ENCODE results near the gene MAP7D1. TPM values are rescaled to one million over a fixed set of nuclear protein-coding genes. Genes with fewer than 3 reads are reported as not detected.

Gene MAP7D1
- 78.7 TPM for total RNA-seq
- 47.5 TPM for polyA plus RNA-seq (ENCODE audit: insufficient read depth, low read depth, low replicate concordance)
- long read RNA-seq, donor 1, partial matches to known transcripts, result 6 of 6 reads
- long read RNA-seq, donor 1, other reads (novel, unspliced or antisense), result 0 of 6 reads
- long read RNA-seq, donor 2, partial matches to known transcripts, result 0 of 1 reads
- long read RNA-seq, donor 2, other reads (novel, unspliced or antisense), result 0 of 1 reads
- long read RNA-seq, donor 3, partial matches to known transcripts, result 0 of 1 reads
- long read RNA-seq, donor 3, other reads (novel, unspliced or antisense), result 0 of 1 reads
- long read RNA-seq, donor 4, partial matches to known transcripts, result 0 of 3 reads
- long read RNA-seq, donor 4, other reads (novel, unspliced or antisense), result 0 of 3 reads
- long read RNA-seq, donor 5, result 0 reads
- long read RNA-seq, donor 6, result 0 reads
- long read RNA-seq, donor 7, partial matches to known transcripts, result 17 of 44 reads
- long read RNA-seq, donor 7, other reads (novel, unspliced or antisense), result 21 of 44 reads
- long read RNA-seq, donor 8, partial matches to known transcripts, result 18 of 19 reads
- long read RNA-seq, donor 8, other reads (novel, unspliced or antisense), result 0 of 19 reads
- long read RNA-seq, donor 9, result 0 reads
- long read RNA-seq, donor 10, partial matches to known transcripts, result 0 of 2 reads
- long read RNA-seq, donor 10, other reads (novel, unspliced or antisense), result 0 of 2 reads

DNA sequence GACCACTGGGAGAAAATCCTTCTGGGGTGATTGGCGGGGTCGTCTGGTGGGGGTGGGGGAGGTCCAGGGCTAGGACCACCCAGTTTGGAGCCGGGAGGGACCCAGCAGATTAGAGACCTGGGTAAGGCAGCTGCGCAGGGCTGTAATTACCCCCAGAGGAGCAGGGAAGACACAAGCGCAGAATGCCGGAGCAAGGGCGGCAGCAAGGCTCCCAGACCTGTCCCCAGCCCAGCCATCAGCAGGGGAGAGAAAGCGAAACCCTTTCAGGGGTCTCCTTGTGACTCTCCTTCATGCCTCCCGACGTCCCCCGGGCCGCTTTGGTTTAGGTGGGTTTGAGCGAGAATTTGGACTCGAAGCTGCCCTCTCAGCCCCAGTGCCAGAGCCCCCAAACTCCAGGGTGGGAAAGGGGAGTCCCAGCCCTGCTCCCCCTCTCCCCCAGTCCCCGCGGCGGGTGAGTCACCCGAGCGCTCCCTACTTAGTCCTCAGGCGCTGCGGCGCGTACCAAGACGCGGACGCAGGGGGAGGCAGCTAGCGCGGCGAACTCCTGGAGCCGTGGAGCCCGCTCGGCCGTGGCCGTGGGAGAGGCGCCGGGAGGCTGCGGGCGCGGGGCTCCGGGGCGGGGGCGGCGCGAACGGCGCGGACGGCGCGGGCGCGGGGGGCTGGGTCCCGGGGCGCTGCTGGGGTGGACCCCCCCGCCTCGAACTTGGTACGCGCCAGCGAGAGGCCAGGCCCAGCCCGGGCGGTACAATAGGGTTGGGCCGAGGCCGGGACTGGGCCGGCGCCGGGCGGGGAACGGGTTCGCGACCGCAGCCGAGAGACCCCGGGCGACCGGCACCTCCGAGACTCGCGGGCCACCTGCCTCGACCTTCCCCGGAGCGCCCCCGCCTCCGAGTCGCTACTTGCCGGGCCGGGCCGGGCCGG is at the start of gene MAP7D1:
TSS of gene MAP7D1 (plus strand) at position 753 of the 921 bp plus-strand sequence. CDS start 258 bp downstream, outside the sequence.
- FAIRE-seq, result no peak
- intact Hi-C loops (cut with DNase I), result no loop called here
- H3K4me1 ChIP-seq (ENCODE audit: control insufficient read depth in 2 of 3, insufficient read depth in 2 of 3, low read depth in 1 of 3, low read length in 3 of 3), result peaks cover 4 to 32% (median 26%) of the 10 kb centered on the region in 3 donors

DNA sequence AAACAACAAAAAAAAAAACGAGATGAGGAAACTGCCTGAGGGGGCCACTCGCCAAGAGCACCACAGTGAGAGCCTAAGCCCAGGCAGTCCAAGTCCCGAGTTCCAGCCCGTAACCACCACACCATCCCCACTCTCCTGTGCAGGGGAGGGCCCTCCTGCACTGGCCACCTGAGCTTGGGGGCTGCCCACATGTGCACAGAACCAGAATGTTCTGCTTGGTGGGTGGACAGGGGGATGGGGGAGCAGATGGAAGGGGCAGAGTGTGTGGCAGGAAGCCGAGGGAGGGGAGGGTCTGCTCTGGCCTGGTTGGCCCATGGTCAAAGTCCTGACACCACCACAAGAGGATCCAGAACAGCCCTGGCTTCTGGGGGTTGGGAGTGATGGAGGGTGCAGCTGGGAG is 49.7 kb upstream of the MAP7D1 start:
- Histone ChIP-seq H3K9ac (ENCODE audit: low read length in 3 of 3) (no peak overlapping the region), H3K4me1 (ENCODE audit: control insufficient read depth in 2 of 3, insufficient read depth in 2 of 3, low read depth in 1 of 3, low read length in 3 of 3) (no peaks in the 10 kb centered on the region), H3K4me3 (ENCODE audit: low read length in 3 of 3) (no peak overlapping the region), H3K27me3 (ENCODE audit: control insufficient read depth, insufficient read depth, low read length) (no peaks in the 10 kb centered on the region), H3K9me3 (ENCODE audit: control insufficient read depth in 2 of 3, insufficient read depth in 1 of 3, low read length in 3 of 3) (no peaks in the 10 kb centered on the region), H3K27ac (ENCODE audit: low read depth in 2 of 2, low read length in 2 of 2) (no peak overlapping the region), H3K36me3 (ENCODE audit: control insufficient read depth in 2 of 3, insufficient read depth in 3 of 3, low read length in 3 of 3) (no peaks in the 10 kb centered on the region)
- FAIRE-seq (no peak), DNase-seq (peak in 1 of 5 donors; percentile 31)
- intact Hi-C loops (cut with DNase I), result no loop called here
- TF ChIP-seq, protein P1, sequence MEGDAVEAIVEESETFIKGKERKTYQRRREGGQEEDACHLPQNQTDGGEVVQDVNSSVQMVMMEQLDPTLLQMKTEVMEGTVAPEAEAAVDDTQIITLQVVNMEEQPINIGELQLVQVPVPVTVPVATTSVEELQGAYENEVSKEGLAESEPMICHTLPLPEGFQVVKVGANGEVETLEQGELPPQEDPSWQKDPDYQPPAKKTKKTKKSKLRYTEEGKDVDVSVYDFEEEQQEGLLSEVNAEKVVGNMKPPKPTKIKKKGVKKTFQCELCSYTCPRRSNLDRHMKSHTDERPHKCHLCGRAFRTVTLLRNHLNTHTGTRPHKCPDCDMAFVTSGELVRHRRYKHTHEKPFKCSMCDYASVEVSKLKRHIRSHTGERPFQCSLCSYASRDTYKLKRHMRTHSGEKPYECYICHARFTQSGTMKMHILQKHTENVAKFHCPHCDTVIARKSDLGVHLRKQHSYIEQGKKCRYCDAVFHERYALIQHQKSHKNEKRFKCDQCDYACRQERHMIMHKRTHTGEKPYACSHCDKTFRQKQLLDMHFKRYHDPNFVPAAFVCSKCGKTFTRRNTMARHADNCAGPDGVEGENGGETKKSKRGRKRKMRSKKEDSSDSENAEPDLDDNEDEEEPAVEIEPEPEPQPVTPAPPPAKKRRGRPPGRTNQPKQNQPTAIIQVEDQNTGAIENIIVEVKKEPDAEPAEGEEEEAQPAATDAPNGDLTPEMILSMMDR (IDR thresholded peaks at IDR 0.05; ENCODE audit: borderline replicate concordance, extremely low read depth, insufficient read depth), result no peak

More for the DNA sequence above, at the start of gene MAP7D1:
- Histone ChIP-seq H3K9ac (ENCODE audit: low read length in 3 of 3) (peak within 1 kb of the TSS; percentile 52 to 100 (median 99)), H3K4me3 (ENCODE audit: low read length in 3 of 3) (peak within 1 kb of the TSS; percentile 68 to 91 (median 82)), H3K27ac (ENCODE audit: low read depth in 2 of 2, low read length in 2 of 2) (peak within 1 kb of the TSS; percentile 96 to 98), H3K36me3 (ENCODE audit: control insufficient read depth in 2 of 3, insufficient read depth in 3 of 3, low read length in 3 of 3) (peaks cover 0 to 5% (median 0%) of the 10 kb centered on the region in 3 donors), H3K9me3 (ENCODE audit: control insufficient read depth in 2 of 3, insufficient read depth in 1 of 3, low read length in 3 of 3) (no peaks in the 10 kb centered on the region), H3K27me3 (ENCODE audit: control insufficient read depth, insufficient read depth, low read length) (no peaks in the 10 kb centered on the region)
- TF ChIP-seq, protein P1 (IDR thresholded peaks at IDR 0.05; ENCODE audit: borderline replicate concordance, extremely low read depth, insufficient read depth), result no peak
- peak; percentile 86 to 96 (median 91) for DNase-seq

DNA sequence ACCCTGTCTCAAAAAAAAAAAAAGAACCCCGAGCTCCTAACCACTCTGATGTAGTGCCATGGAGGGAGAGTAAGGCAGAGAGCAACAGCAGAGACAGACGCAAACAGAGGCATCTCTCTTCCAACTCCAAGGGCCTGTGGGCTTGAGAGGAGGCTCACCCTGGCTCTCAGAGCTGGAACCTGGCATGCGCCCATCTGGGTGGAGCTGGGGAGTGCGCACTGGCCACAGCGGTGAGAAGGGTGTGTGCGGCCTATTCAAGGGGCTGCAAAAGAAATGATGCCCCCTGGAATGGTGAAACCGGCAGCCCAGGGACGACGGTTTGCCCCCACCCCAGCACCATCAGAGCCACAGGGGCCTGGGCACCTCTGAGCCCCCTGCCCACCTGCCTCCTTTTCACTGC is 48.6 kb upstream of the MAP7D1 start:
- no peaks in the 10 kb centered on the region for H3K9me3 ChIP-seq (ENCODE audit: control insufficient read depth in 2 of 3, insufficient read depth in 1 of 3, low read length in 3 of 3)
- H3K4me3 ChIP-seq (ENCODE audit: low read length in 3 of 3), result no peak overlapping the region
- DNase-seq, result no peak
- no peak overlapping the region for H3K27ac ChIP-seq (ENCODE audit: low read depth in 2 of 2, low read length in 2 of 2)
- H3K9ac ChIP-seq (ENCODE audit: low read length in 3 of 3), result no peak overlapping the region
- TF ChIP-seq, protein P1 (IDR thresholded peaks at IDR 0.05; ENCODE audit: borderline replicate concordance, extremely low read depth, insufficient read depth), result no peak
- intact Hi-C loops (cut with DNase I), result no loop called here
- no peak for FAIRE-seq
- no peaks in the 10 kb centered on the region for H3K27me3 ChIP-seq (ENCODE audit: control insufficient read depth, insufficient read depth, low read length)
- H3K36me3 ChIP-seq (ENCODE audit: control insufficient read depth in 2 of 3, insufficient read depth in 3 of 3, low read length in 3 of 3), result no peaks in the 10 kb centered on the region
- H3K4me1 ChIP-seq (ENCODE audit: control insufficient read depth in 2 of 3, insufficient read depth in 2 of 3, low read depth in 1 of 3, low read length in 3 of 3), result no peaks in the 10 kb centered on the region
